CD14-positive monocyte (primary cell): ENCODE results near the gene NRP2. TPM values are rescaled to one million over a fixed set of nuclear protein-coding genes. Genes with fewer than 3 reads are reported as not detected.

Experiments used
- DNase-seq, 3 donors: peaks; one replicate each; pipeline ENCODE4 v3.0.0-alpha.2; 2011 to 2022
- H2AFZ ChIP-seq: 2 replicates; pipeline ENCODE4 v1.6.0; 2012; ENCODE audit warnings: mild to moderate bottlenecking, low read depth, low read length, inconsistent platforms; ENCODE audit not compliant: insufficient read depth, poor library complexity, severe bottlenecking
- H3K27ac ChIP-seq, 2 donors: 1 replicate in 1 of 2; 2 replicates in 1 of 2; pipeline ENCODE4 v1.5.1; 2012 to 2013; ENCODE audit warnings: low read length in 2 of 2, control low read depth in 1 of 2, inconsistent platforms in 1 of 2, low read depth in 1 of 2, mild to moderate bottlenecking in 1 of 2
- H3K27me3 ChIP-seq, 2 donors: one replicate each; pipeline versions ENCODE4 v1.6.0 to v1.6.1; 2011 to 2013; ENCODE audit warnings: low read length in 2 of 2; ENCODE audit not compliant: control insufficient read depth in 2 of 2, insufficient read depth in 2 of 2
- H3K36me3 ChIP-seq, 2 donors: replicated peaks in 1 of 2; 1 replicate in 1 of 2; 2 replicates in 1 of 2; pipeline versions ENCODE4 v1.5.1 to v1.6.1; 2012 to 2013; ENCODE audit warnings: low read length in 2 of 2, control low read depth in 1 of 2, inconsistent platforms in 1 of 2, mild to moderate bottlenecking in 1 of 2; ENCODE audit not compliant: insufficient read depth in 2 of 2, control insufficient read depth in 1 of 2
- H3K4me1 ChIP-seq, 2 donors: 1 replicate in 1 of 2; 2 replicates in 1 of 2; pipeline versions ENCODE4 v1.5.1 to v1.6.1; 2012 to 2013; ENCODE audit warnings: low read length in 2 of 2, control low read depth in 1 of 2, inconsistent platforms in 1 of 2, mild to moderate bottlenecking in 1 of 2, moderate library complexity in 1 of 2; ENCODE audit not compliant: insufficient read depth in 2 of 2, control insufficient read depth in 1 of 2
- H3K4me2 ChIP-seq: replicated peaks from 2 replicates; pipeline ENCODE3; 2012; ENCODE audit warnings: low read length, moderate library complexity, mild to moderate bottlenecking; ENCODE audit not compliant: poor library complexity, severe bottlenecking; ENCODE audit errors: extremely low read depth
- H3K4me3 ChIP-seq, 3 experiments: fragments of 200-600 bp in 1 of 3; sonication (generic) in 1 of 3; replicated peaks in 1 of 3; 1 replicate in 2 of 3; 2 replicates in 1 of 3; pipeline ENCODE4 v1.5.1; 2011 to 2013; ENCODE audit warnings: low read length in 3 of 3, mild to moderate bottlenecking in 3 of 3, control low read depth in 2 of 3, low read depth in 2 of 3, inconsistent platforms in 1 of 3, moderate library complexity in 1 of 3
- H3K79me2 ChIP-seq: 2 replicates; pipeline ENCODE4 v1.6.0; 2012; ENCODE audit warnings: mild to moderate bottlenecking, control low read depth, inconsistent platforms, low read length, moderate library complexity; ENCODE audit not compliant: insufficient read depth
- H3K9ac ChIP-seq: 2 replicates; pipeline ENCODE4 v1.6.0; 2017; ENCODE audit warnings: low read length, mild to moderate bottlenecking; ENCODE audit not compliant: insufficient read depth, poor library complexity, severe bottlenecking
- H3K9me3 ChIP-seq, 2 donors: replicated peaks in 1 of 2; 1 replicate in 1 of 2; 2 replicates in 1 of 2; pipeline versions ENCODE4 v1.5.1 to v1.6.1; 2012 to 2013; ENCODE audit warnings: low read length in 2 of 2, control low read depth in 1 of 2; ENCODE audit not compliant: control insufficient read depth in 1 of 2, insufficient read depth in 1 of 2
- H4K20me1 ChIP-seq: 2 replicates; pipeline ENCODE4 v1.6.0; 2012; ENCODE audit warnings: mild to moderate bottlenecking, low read length, control low read depth, moderate library complexity; ENCODE audit not compliant: insufficient read depth
- H3K27ac Mint-ChIP-seq, 7 donors: one replicate each; pipeline ENCODE4 v1.8.0; 2020; ENCODE audit warnings: mild to moderate bottlenecking in 7 of 7, mixed read lengths in 7 of 7, moderate library complexity in 6 of 7, inconsistent platforms in 2 of 7
- H3K27me3 Mint-ChIP-seq, 3 donors: one replicate each; pipeline ENCODE4 v1.8.0; 2021 to 2022; ENCODE audit warnings: low read depth in 3 of 3, mild to moderate bottlenecking in 3 of 3, mixed read lengths in 3 of 3, moderate library complexity in 3 of 3, inconsistent platforms in 1 of 3
- H3K36me3 Mint-ChIP-seq, 2 donors: one replicate each; pipeline ENCODE4 v1.8.0; 2020; ENCODE audit warnings: mixed read lengths in 2 of 2, inconsistent platforms in 1 of 2, mild to moderate bottlenecking in 1 of 2
- H3K4me1 Mint-ChIP-seq: one replicate; pipeline ENCODE4 v1.8.0; 2020; ENCODE audit warnings: mild to moderate bottlenecking, mixed read lengths
- H3K4me3 Mint-ChIP-seq, 2 donors: one replicate each; pipeline ENCODE4 v1.8.0; 2020; ENCODE audit warnings: mild to moderate bottlenecking in 2 of 2, mixed read lengths in 2 of 2, moderate library complexity in 1 of 2
- H3K9me3 Mint-ChIP-seq, 7 donors: one replicate each; pipeline ENCODE4 v1.8.0; 2020 to 2022; ENCODE audit warnings: mixed read lengths in 7 of 7, mild to moderate bottlenecking in 6 of 7, moderate library complexity in 6 of 7, inconsistent platforms in 2 of 7
- CTCF ChIP-seq: fragments of 200-600 bp; IDR thresholded peaks from one replicate; pipeline ENCODE4 v1.8.0; 2022; ENCODE audit warnings: antibody characterized with exemption, mild to moderate bottlenecking
- WGBS: methylation state at CpG from one replicate; pipeline ENCODE4 v1.1.5; 2013; ENCODE audit warnings: missing lambda C conversion rate; ENCODE audit not compliant: insufficient coverage; 5-methylcytosine and 5-hydroxymethylcytosine counted together
- intact Hi-C, 2 donors: fragments of 100-400 bp; cut with micrococcal nuclease; formaldehyde crosslinking; loops; one replicate each; pipeline versions ENCODE4 v1.15.0 to v1.15.1; 2023
- polyA plus RNA-seq, 3 donors: library from polyadenylated mRNA; depleted of rRNA in 1 of 3; unstranded in 2 of 3; stranded (reverse) in 1 of 3; fragments of 300-500 nt in 2 of 3; fragments of >200 nt in 1 of 3; fragmentation: Illumina TruSeq in 2 of 3; gene quantifications; 1 replicate in 2 of 3; 2 replicates in 1 of 3; pipeline ENCODE4 v1.2.3, GENCODE V29; 2012 to 2021

The NRP2 gene
- polyA plus RNA-seq, 3 donors = 0.97 to 3.3 (median 1.6) TPM

- Histone ChIP-seq H2AFZ (no peak overlapping the region), H3K27ac (no peak overlapping the region), H3K36me3 (no peaks in the 10 kb centered on the region), H3K4me3 (no peak overlapping the region), H3K4me2 (no peak overlapping the region), H3K79me2 (no peaks in the 10 kb centered on the region), H3K9me3 (no peaks in the 10 kb centered on the region), H3K27me3 (no peaks in the 10 kb centered on the region), H3K4me1 (peaks cover 30% of the 10 kb centered on the region in 2 donors), H3K9ac (no peak overlapping the region), H4K20me1 (no peaks in the 10 kb centered on the region)
- Mint-ChIP-seq H3K27me3 (peaks cover 3 to 8% (median 3%) of the 10 kb centered on the region in 3 donors), H3K36me3 (peaks cover 0 to 3% of the 10 kb centered on the region in 2 donors), H3K27ac (no peak overlapping the region), H3K9me3 (peaks cover 0 to 2% (median 0%) of the 10 kb centered on the region in 7 donors), H3K4me3 (no peak overlapping the region), H3K4me1 (peaks cover 31% of the 10 kb centered on the region)
- TF ChIP-seq CTCF = no peak
- no peak for DNase-seq
- WGBS = 100% methylated on average over 2 of the region's 5 CpGs
- intact Hi-C loops = no loop called here
These were observed 42.8 kb downstream of the NRP2 start for GRCh38 chr2:205725059-205725458.

GRCh38 chr2:205726506-205726905, 44.2 kb downstream of the NRP2 start:
- H3K36me3 Mint-ChIP-seq = peaks cover 0 to 3% of the 10 kb centered on the region in 2 donors
- 75% methylated on average over 2 of the region's 4 CpGs for WGBS
- Histone ChIP-seq H3K9me3 (no peaks in the 10 kb centered on the region), H3K4me2 (no peak overlapping the region), H4K20me1 (no peaks in the 10 kb centered on the region), H3K9ac (no peak overlapping the region), H3K27me3 (no peaks in the 10 kb centered on the region), H3K27ac (no peak overlapping the region), H3K36me3 (no peaks in the 10 kb centered on the region), H2AFZ (no peak overlapping the region), H3K4me1 (peaks cover 32 to 35% of the 10 kb centered on the region in 2 donors), H3K4me3 (no peak overlapping the region), H3K79me2 (no peaks in the 10 kb centered on the region)
- peaks cover 3 to 5% (median 3%) of the 10 kb centered on the region in 3 donors for H3K27me3 Mint-ChIP-seq
- H3K9me3 Mint-ChIP-seq = peaks cover 0 to 2% (median 0%) of the 10 kb centered on the region in 7 donors
- H3K4me3 Mint-ChIP-seq = no peak overlapping the region
- DNase-seq = no peak
- H3K4me1 Mint-ChIP-seq = peaks cover 33% of the 10 kb centered on the region
- no peak overlapping the region for H3K27ac Mint-ChIP-seq
- TF ChIP-seq CTCF = no peak
- intact Hi-C loops = no loop called here
